Esophagus muscularis mucosa (tissue), 4 donors: ENCODE measurements around the gene VCX3A. TPM values are rescaled to one million over a fixed set of nuclear protein-coding genes. Genes with fewer than 3 reads are reported as not detected.
"Not testable (repeated sequence)": the region's sequence is repeated elsewhere in the genome, so short reads cannot be mapped to it uniquely, and the experiment has no call there.

Experiments
- DNase-seq: peaks from one replicate; pipeline ENCODE4 v3.0.0-alpha.2; 2017; ENCODE audit errors: extremely low spot score
- H3K27ac ChIP-seq, 4 donors: fragments of 200-600 bp; sonication (generic); replicated peaks in 1 of 4; 1 replicate in 3 of 4; 2 replicates in 1 of 4; pipeline ENCODE4 v1.5.1; 2016 to 2019; ENCODE audit warnings: mild to moderate bottlenecking in 1 of 4
- H3K27me3 ChIP-seq, 4 donors: fragments of 200-600 bp; sonication (generic); one replicate each; pipeline versions ENCODE4 v1.5.1 to v1.6.0; 2016 to 2019
- H3K36me3 ChIP-seq, 4 donors: fragments of 200-600 bp; sonication (generic); one replicate each; pipeline ENCODE4 v1.5.1; 2016 to 2019
- H3K4me1 ChIP-seq, 4 donors: fragments of 200-600 bp; sonication (generic); one replicate each; pipeline ENCODE4 v1.5.1; 2016 to 2019
- H3K4me3 ChIP-seq, 4 donors: fragments of 200-600 bp; sonication (generic); 1 replicate in 2 of 4; 2 replicates in 2 of 4; pipeline ENCODE4 v1.5.1; 2016 to 2019; ENCODE audit warnings: mild to moderate bottlenecking in 4 of 4, moderate library complexity in 1 of 4
- H3K9me3 ChIP-seq, 4 donors: fragments of 200-600 bp; sonication (generic); 1 replicate in 3 of 4; 2 replicates in 1 of 4; pipeline ENCODE4 v1.5.1; 2016 to 2019
- EP300 ChIP-seq: sonication (generic); formaldehyde crosslinking; IDR thresholded peaks from one replicate; pipeline ENCODE4 v1.6.1; 2017; ENCODE audit warnings: antibody characterized with exemption
- POLR2A ChIP-seq: fragments of 450-650 bp; IDR thresholded peaks from one replicate; pipeline ENCODE4 v1.6.1; 2017; ENCODE audit warnings: antibody characterized with exemption, moderate library complexity, mild to moderate bottlenecking, low read depth
- POLR2AphosphoS5 ChIP-seq, 2 donors: sonication (generic); formaldehyde crosslinking; IDR thresholded peaks; one replicate each; pipeline ENCODE4 v1.6.1; 2017; ENCODE audit warnings: antibody characterized with exemption in 2 of 2
- WGBS: methylation state at CpG from one replicate; pipeline ENCODE4 v1.1.5; 2018; 5-methylcytosine and 5-hydroxymethylcytosine counted together
- intact Hi-C: fragments of 100-400 bp; cut with DNase I; formaldehyde crosslinking; loops from one replicate; pipeline ENCODE4 v1.15.1; 2023
- total RNA-seq, 4 donors: library from RNA; depleted of rRNA; stranded (reverse); fragments of >200 nt; gene quantifications; one replicate each; pipeline versions ENCODE4 v1.1.0 to v1.2.1, GENCODE V29; 2016
- TF ChIP-seq, protein P1 (sequence below), 3 experiments: fragments of 200-600 bp in 2 of 3; fragments of 450-650 bp in 1 of 3; sonication (generic) in 2 of 3; IDR thresholded peaks; one replicate each; pipeline ENCODE4 v1.5.1; 2017 to 2019; ENCODE audit warnings: antibody characterized with exemption in 3 of 3, mild to moderate bottlenecking in 2 of 3, moderate library complexity in 1 of 3

Gene VCX3A
- not detected for total RNA-seq

DNA sequence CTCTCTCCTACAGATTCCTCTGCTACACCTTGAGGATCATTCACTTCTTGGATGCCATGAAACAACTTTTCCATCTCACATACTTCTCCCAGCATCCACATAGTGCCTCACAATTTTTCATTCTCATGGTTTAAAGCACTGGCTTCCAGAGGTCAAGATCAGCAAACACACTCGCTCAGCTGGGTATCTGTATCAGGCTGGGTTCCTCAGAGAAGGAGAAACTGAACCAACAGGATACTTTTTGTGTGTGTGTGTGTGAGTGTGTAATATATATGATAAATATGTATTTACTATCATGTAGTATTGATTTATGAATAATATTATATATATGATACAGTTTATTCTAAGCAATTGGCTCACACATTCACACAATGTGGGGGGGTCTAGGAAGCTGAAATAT lies at the start of gene VCX3A:
Gene VCX3A (minus strand): TSS at position 101 of the 400 bp plus-strand sequence. CDS start 621 bp downstream, outside the sequence.
- intact Hi-C loops, H3K36me3 ChIP-seq, H3K4me3 ChIP-seq, H3K9me3 ChIP-seq, DNase-seq, H3K27ac ChIP-seq, H3K4me1 ChIP-seq, H3K27me3 ChIP-seq: not testable (repeated sequence)
- 56% methylated on average over 1 of the region's 1 CpG for WGBS

DNA sequence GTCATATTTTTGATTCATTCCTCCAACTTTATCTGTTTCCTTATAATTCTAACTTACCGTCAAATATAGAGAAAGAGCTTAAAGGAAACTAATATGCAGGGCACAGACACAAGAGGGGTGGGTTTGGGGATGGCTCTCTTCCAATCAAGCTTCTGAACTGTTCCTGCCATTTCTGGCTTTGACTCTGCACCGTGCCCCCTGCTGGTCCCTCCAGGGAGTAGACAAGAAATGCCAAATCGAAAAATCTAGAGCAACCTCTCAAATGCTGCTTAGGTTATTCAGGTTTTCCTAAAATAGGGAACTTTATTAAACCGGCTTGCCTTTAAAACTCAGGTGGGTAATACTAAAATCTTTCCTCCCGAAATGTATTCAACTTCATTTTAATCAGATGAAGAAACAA lies 39.8 kb upstream of the VCX3A start:
- Histone ChIP-seq H3K4me1 (no peaks in the 10 kb centered on the region), H3K27me3 (no peaks in the 10 kb centered on the region), H3K4me3 (no peak overlapping the region), H3K9me3 (no peaks in the 10 kb centered on the region), H3K36me3 (no peaks in the 10 kb centered on the region), H3K27ac (no peak overlapping the region)
- TF ChIP-seq POLR2AphosphoS5 (IDR thresholded peaks at IDR 0.05) (no peak), EP300 (no peak), POLR2A (no peak)
- TF ChIP-seq, protein P1, sequence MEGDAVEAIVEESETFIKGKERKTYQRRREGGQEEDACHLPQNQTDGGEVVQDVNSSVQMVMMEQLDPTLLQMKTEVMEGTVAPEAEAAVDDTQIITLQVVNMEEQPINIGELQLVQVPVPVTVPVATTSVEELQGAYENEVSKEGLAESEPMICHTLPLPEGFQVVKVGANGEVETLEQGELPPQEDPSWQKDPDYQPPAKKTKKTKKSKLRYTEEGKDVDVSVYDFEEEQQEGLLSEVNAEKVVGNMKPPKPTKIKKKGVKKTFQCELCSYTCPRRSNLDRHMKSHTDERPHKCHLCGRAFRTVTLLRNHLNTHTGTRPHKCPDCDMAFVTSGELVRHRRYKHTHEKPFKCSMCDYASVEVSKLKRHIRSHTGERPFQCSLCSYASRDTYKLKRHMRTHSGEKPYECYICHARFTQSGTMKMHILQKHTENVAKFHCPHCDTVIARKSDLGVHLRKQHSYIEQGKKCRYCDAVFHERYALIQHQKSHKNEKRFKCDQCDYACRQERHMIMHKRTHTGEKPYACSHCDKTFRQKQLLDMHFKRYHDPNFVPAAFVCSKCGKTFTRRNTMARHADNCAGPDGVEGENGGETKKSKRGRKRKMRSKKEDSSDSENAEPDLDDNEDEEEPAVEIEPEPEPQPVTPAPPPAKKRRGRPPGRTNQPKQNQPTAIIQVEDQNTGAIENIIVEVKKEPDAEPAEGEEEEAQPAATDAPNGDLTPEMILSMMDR (IDR thresholded peaks at IDR 0.05), result no peak
- DNase-seq, result no peak
- intact Hi-C loops, result no loop called here
- 71% methylated on average over 5 of the region's 5 CpGs for WGBS

DNA sequence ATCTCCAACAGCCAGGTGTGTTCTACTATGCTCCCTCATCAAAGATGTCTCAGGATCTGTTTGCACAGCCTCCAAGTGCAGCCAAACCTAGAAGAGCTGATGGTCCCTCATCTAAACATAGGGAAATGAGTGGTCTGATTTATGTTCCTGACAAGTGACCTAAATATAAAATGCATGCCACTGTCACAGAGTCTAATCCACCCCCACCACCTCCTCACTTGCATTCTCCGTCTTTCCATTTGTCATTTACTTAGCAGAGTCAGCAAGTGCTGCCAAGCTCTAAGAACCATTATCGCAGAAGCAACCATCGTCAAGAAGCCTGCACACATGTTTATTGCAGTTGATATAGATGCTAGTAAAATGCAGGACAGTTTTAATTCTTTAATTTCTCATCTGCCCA lies 33.1 kb upstream of the VCX3A start:
- TF ChIP-seq, protein P1 (IDR thresholded peaks at IDR 0.05), result no peak
- TF ChIP-seq POLR2AphosphoS5 (IDR thresholded peaks at IDR 0.05), result no peak
- TF ChIP-seq EP300, result no peak
- no peak for TF ChIP-seq POLR2A
- DNase-seq, result no peak
- no peaks in the 10 kb centered on the region for H3K27me3 ChIP-seq
- intact Hi-C loops, result no loop called here
- H3K27ac ChIP-seq, result no peak overlapping the region
- WGBS, result 69% methylated on average over 3 of the region's 3 CpGs
- H3K36me3 ChIP-seq, result no peaks in the 10 kb centered on the region
- no peaks in the 10 kb centered on the region for H3K9me3 ChIP-seq
- H3K4me3 ChIP-seq, result no peak overlapping the region
- no peaks in the 10 kb centered on the region for H3K4me1 ChIP-seq

DNA sequence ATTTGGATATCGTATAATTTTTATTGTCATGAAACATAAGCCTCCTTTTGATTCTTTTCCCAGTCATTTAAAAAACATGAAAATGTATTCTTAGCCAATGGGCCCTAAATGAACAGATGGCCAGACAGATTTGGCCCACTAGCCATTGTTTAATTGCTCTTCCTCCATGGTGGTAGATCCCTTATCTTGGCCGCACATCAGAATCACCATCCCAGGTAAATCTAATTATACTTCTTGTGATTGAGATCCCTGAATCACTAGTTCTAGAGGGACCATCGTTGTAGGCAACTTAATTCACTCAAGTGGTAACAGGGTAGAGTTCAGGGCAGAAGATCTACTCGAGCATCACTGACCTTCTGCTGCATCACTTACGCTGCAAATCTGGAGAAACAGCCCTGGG lies 24.1 kb upstream of the VCX3A start:
- DNase-seq, result no peak
- Histone ChIP-seq H3K27ac (no peak overlapping the region), H3K4me1 (no peaks in the 10 kb centered on the region), H3K27me3 (no peaks in the 10 kb centered on the region), H3K4me3 (no peak overlapping the region), H3K9me3 (no peaks in the 10 kb centered on the region), H3K36me3 (no peaks in the 10 kb centered on the region)
- TF ChIP-seq, protein P1 (IDR thresholded peaks at IDR 0.05), result no peak
- no peak for TF ChIP-seq POLR2A
- no peak for TF ChIP-seq EP300
- TF ChIP-seq POLR2AphosphoS5 (IDR thresholded peaks at IDR 0.05), result no peak
- WGBS, result 84% methylated on average over 5 of the region's 5 CpGs
- intact Hi-C loops, result no loop called here

DNA sequence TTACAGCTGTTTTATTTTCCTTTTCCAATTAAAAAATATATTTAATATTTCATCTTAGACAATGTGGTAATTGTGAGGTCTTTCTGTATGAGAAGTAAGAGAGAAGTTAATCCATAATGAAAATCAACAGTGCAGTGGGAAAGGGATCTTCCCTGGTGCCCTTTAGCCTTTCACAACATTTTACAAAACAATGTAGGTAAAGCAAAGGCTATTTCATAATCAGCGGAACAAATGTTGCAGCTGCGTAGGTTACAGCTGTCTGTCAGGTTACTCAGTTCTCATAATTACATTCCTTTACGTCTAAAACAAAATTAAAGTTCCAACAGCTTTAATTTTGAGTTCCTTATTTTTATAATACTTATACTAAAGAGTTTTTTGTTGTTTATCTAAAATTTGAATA lies 22.8 kb upstream of the VCX3A start:
- H3K36me3 ChIP-seq, result no peaks in the 10 kb centered on the region
- WGBS, result 92% methylated on average over 3 of the region's 3 CpGs
- TF ChIP-seq POLR2AphosphoS5 (IDR thresholded peaks at IDR 0.05), result no peak
- no peak for TF ChIP-seq EP300
- TF ChIP-seq, protein P1 (IDR thresholded peaks at IDR 0.05), result no peak
- no peak for TF ChIP-seq POLR2A
- no peak overlapping the region for H3K27ac ChIP-seq
- H3K27me3 ChIP-seq, result no peaks in the 10 kb centered on the region
- no peaks in the 10 kb centered on the region for H3K4me1 ChIP-seq
- H3K9me3 ChIP-seq, result no peaks in the 10 kb centered on the region
- no peak overlapping the region for H3K4me3 ChIP-seq
- no peak for DNase-seq
- intact Hi-C loops, result no loop called here
